OCI-LY3 (cell line): ENCODE results near the gene ZNF44.

Experiments used
- EZH2phosphoT487 ChIP-seq: fragments of 200-600 bp; shearing (Covaris generic); IDR thresholded peaks from 2 replicates; pipeline ENCODE4 v1.6.1; 2018; ENCODE audit warnings: antibody characterized with exemption, mixed run types, low read depth
- TF ChIP-seq, protein P1 (sequence below): fragments of 200-600, 300-600 bp; sonication (generic); IDR thresholded peaks from 2 replicates; pipeline ENCODE4 v1.5.1; 2014; ENCODE audit warnings: antibody characterized with exemption, low read length, low read depth

DNA sequence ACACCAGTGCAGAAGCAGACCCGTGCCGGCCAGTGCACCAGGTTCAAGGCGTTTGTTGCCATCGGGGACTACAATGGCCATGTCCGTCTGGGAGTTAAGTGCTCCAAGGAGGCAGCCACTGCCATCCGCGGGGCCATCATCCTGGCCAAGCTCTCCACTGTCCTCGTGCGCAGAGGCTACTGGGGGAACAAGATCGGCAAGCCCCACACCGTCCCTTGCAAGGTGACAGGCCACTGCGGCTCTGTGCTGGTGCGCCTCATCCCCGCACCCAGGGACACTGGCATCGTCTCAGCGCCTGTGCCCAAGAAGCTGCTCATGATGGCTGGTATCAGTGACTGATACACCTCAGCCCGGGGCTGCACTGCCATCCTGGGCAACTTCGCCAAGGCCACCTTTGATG is 10.1 kb downstream of the ZNF44 start:
- TF ChIP-seq, protein P1, sequence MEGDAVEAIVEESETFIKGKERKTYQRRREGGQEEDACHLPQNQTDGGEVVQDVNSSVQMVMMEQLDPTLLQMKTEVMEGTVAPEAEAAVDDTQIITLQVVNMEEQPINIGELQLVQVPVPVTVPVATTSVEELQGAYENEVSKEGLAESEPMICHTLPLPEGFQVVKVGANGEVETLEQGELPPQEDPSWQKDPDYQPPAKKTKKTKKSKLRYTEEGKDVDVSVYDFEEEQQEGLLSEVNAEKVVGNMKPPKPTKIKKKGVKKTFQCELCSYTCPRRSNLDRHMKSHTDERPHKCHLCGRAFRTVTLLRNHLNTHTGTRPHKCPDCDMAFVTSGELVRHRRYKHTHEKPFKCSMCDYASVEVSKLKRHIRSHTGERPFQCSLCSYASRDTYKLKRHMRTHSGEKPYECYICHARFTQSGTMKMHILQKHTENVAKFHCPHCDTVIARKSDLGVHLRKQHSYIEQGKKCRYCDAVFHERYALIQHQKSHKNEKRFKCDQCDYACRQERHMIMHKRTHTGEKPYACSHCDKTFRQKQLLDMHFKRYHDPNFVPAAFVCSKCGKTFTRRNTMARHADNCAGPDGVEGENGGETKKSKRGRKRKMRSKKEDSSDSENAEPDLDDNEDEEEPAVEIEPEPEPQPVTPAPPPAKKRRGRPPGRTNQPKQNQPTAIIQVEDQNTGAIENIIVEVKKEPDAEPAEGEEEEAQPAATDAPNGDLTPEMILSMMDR = no peak
- TF ChIP-seq EZH2phosphoT487 = no peak
